ENCODE data around the gene KIRREL3.

The KIRREL3 gene

DNA sequence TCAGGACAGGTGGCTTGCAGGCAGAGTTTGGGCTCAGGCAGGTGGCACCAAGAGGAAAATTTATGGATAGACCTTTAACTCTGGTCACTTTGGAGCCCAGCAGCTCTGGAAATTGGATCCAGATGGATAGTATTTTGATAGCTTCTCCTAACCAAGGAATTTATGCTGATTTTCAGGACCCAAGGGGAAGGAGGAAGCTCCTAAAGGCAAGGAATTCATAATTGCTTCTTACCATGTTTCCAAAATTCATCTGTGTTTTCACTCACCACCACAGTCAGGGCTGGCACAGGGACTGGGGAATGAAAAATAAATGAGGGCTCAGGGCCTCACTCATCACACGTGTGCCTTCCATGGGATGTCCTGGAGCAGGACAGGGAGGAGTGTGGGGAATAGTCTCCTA is 327.3 kb downstream of the KIRREL3 start:
- TF ChIP-seq, protein P1, sequence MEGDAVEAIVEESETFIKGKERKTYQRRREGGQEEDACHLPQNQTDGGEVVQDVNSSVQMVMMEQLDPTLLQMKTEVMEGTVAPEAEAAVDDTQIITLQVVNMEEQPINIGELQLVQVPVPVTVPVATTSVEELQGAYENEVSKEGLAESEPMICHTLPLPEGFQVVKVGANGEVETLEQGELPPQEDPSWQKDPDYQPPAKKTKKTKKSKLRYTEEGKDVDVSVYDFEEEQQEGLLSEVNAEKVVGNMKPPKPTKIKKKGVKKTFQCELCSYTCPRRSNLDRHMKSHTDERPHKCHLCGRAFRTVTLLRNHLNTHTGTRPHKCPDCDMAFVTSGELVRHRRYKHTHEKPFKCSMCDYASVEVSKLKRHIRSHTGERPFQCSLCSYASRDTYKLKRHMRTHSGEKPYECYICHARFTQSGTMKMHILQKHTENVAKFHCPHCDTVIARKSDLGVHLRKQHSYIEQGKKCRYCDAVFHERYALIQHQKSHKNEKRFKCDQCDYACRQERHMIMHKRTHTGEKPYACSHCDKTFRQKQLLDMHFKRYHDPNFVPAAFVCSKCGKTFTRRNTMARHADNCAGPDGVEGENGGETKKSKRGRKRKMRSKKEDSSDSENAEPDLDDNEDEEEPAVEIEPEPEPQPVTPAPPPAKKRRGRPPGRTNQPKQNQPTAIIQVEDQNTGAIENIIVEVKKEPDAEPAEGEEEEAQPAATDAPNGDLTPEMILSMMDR (conservative IDR thresholded peaks at IDR 0.05): no peak
- no peak for TF ChIP-seq ZFX (IDR thresholded peaks at IDR 0.05)
- H3K27ac ChIP-seq: no peak overlapping the region

DNA sequence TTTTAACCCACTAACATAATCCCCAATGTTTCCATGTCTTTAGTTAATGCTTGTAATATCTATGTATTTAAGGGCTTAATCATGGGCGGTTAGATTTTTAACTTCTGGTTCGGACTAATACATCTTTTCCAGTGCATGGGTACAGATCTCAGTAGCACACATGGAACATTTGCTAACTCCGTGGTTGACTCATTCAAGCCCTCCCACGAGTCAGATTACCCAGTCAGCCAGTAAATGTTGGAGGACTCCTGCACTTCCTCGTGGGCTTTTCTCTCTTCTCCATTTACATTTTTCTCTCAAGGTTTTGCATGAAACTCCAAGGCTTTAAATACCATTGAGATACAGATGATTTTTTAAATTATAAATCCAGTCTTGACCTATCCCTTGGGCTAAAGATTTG is 331.2 kb downstream of the KIRREL3 start:
- no peak overlapping the region for H3K27ac ChIP-seq
- TF ChIP-seq ZFX (IDR thresholded peaks at IDR 0.05): no peak
- TF ChIP-seq, protein P1 (conservative IDR thresholded peaks at IDR 0.05): no peak

DNA sequence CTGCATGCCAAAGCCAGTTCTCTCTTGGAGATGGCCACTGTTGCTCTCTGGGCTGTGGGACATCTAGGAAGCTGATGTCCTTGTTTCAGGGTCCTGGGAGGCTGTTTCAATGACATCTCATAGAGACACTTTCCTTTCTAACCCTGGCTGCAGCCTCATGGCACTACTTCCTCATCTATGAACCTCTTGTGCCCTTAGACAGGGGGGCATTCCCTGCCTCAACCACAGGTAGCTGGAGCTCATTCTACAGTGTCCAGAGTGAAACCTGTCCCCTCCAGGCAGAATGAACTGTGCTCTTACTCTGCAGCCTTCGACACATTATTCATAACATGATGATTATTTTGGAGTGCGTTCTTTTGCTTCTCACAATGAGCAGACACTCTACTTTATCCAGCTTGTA is 335.9 kb downstream of the KIRREL3 start:
- TF ChIP-seq ZFX (IDR thresholded peaks at IDR 0.05): no peak
- TF ChIP-seq, protein P1 (conservative IDR thresholded peaks at IDR 0.05): no peak
- H3K27ac ChIP-seq: no peak overlapping the region

DNA sequence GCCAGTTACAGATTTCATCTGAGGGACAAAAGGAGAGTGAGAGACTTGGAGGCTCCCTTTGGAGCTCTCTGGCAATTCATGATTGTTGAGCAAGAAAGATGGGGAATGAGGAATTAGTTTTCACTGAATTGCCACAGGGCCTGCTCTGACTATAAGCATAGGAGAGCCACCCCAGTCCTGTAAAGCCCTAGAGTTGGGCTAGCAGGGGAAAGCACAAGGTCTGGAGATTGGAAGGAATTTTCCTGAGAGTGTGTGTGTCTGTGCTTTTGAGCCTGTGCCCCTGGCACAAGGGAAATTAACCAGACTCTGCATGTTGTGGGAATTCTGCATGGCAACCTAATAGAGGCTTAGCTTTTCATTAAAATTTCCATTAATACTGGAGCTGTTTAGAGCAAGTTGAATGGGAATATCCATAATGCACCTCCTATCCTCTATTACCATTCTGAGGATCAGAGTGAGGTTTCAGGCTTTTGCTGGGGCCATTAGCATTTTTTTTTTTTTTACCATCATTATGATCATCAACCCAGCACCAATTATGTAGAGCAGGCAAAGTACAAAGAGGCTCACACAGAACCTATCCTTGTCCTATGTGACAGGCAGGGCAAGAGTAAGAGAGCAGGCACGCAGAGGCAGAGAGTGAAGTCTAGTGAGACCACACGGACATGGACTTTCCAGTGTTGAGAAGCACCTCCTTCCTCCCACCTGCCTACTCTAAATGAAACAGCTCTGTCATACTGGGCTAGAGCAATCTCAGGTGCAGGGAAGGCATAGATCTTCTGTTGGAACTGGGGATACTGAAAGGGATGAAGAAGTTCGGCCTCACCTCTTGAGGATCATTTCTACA is 336.6 kb downstream of the KIRREL3 start:
- no peak overlapping the region for H3K27ac ChIP-seq
- TF ChIP-seq ZFX (IDR thresholded peaks at IDR 0.05): no peak
- TF ChIP-seq, protein P1 (conservative IDR thresholded peaks at IDR 0.05): no peak

DNA sequence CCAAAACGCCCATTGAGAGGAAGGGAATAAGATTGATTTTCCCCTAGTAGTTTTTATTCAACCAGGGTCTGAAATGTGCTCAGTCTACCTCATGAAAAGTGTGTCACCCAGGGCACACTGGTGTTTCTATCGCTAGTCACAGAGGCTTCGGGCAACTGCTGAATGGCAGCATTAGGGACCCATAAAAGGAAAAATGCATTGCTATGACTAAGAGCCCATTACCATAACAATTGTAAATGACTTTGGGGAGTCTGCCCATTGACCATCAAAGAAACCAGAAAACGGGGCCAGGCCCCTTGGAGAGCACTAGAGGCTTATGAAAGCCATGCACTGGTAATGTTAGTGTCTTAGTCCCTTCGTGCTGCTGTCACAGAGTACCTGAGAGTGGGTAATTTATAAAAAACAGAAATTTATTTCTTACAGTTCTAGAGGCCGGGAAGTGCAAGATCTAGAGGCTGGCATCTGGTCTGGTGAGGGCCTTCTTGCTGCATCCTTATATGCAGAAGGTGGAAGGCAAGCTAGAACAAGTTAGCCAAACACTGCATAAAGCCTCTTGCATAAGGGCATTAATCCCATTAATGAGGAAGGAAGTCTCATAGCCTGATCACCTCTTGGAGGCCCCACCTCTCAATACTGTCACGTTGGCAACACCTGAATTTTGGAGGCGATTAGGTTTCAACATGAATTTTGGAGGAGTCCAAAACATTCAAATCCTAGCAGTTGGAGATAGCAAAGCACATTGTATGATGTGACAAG is 338.4 kb downstream of the KIRREL3 start:
- H3K27ac ChIP-seq: no peak overlapping the region
- TF ChIP-seq ZFX (IDR thresholded peaks at IDR 0.05): no peak
- TF ChIP-seq, protein P1 (conservative IDR thresholded peaks at IDR 0.05): no peak

DNA sequence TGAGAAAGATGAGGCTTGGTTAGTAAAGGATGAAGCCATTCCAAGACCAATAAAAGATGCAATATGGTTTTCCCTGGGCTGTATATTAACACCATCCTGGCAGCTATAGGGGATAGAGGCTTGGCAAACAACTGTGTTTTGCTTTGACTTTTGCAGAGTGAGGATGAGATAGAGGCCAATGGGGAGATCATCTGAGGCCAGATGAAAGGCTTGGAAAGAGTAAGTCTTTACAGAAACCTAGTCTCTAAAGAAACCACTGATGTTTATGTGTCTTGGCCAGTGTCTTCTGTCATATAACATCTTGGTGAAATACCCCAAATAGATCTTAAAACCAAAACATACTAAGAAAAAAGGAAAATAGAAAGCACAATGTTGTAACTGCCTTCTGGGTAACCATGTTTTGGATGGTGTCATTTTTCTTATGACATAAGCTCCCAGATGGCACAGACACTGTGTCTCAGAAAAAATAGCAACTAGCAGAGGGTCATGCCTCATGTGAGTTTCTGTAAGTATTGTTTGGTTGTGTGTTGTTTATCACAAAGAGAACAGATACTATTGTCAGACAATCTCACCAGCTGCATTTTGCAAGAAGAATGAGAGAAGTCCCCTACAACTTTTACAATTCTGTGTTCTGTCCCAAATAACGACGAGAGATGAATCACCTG is 339.7 kb downstream of the KIRREL3 start:
- no peak overlapping the region for H3K27ac ChIP-seq
- TF ChIP-seq, protein P1 (conservative IDR thresholded peaks at IDR 0.05): no peak
- no peak for TF ChIP-seq ZFX (IDR thresholded peaks at IDR 0.05)

DNA sequence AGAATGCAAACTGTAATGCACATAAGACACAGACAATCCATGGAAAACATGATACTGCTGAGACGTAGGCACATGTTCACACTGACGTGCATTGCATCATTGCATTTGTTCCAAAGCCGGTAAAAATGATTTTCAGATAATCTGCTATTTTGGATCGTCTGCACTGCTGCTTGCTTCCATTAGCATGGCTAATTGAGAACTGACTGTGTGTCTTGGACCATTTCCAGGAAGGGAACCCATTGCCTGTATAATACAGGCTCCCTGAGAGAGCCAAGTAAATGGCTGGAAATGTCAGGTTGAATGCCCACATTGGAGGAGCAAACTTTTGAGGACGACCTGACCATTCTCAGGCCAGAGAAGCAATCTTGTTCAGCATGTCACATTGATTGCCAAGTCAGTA is 340.2 kb downstream of the KIRREL3 start:
- H3K27ac ChIP-seq: no peak overlapping the region
- TF ChIP-seq, protein P1 (conservative IDR thresholded peaks at IDR 0.05): no peak
- no peak for TF ChIP-seq ZFX (IDR thresholded peaks at IDR 0.05)
